ENCODE results near the gene SPSB2. TPM values are rescaled to one million over a fixed set of nuclear protein-coding genes. Genes with fewer than 3 reads are reported as not detected.

The SPSB2 gene
- total RNA-seq, 2 donors from 2014 or later = 34.6 to 36.5 TPM

- H3K4me1 Mint-ChIP-seq = peaks cover 6% of the 10 kb centered on the region
- DNase-seq = no peak
- H3K27me3 ChIP-seq (ENCODE audit: control insufficient read depth, insufficient read depth, low read length, poor library complexity, severe bottlenecking) = no peaks in the 10 kb centered on the region
- 100% methylated on average over 1 of the region's 1 CpG; no CpG with 5 or more reads in 1 of the 2 experiments for whole genome bisulfite sequencing, 2 experiments (ENCODE audit: insufficient coverage in 1 of 2, insufficient read length in 1 of 2)
- peaks cover 66% of the 10 kb centered on the region for H3K36me3 ChIP-seq (ENCODE audit: control insufficient read depth, insufficient read depth, low read length)
- no peak overlapping the region for H3K9ac ChIP-seq (ENCODE audit: extremely low read depth, low read length, poor library complexity, severe bottlenecking)
- peaks cover 10% of the 10 kb centered on the region for H3K27me3 Mint-ChIP-seq (ENCODE audit: insufficient read depth)
- no peak overlapping the region for H3K27ac Mint-ChIP-seq
- no peaks in the 10 kb centered on the region for H3K9me3 Mint-ChIP-seq
- H3K36me3 Mint-ChIP-seq (ENCODE audit: low read depth) = peaks cover 71% of the 10 kb centered on the region
- no peak for TF ChIP-seq CTCF (conservative IDR thresholded peaks at IDR 0.05)
- H3K9me3 ChIP-seq (ENCODE audit: control insufficient read depth, low read length) = no peaks in the 10 kb centered on the region
- H3K4me1 ChIP-seq (ENCODE audit: control insufficient read depth, insufficient read depth, low read length) = no peaks in the 10 kb centered on the region
- H3K27ac ChIP-seq (ENCODE audit: low read depth, low read length) = no peak overlapping the region
- no peak overlapping the region for H3K4me3 Mint-ChIP-seq
- H3K4me3 ChIP-seq (ENCODE audit: low read length) = no peak overlapping the region
Observed at GRCh38 chr12:6834254-6834653, 38.8 kb downstream of the SPSB2 start.

- H3K36me3 Mint-ChIP-seq (ENCODE audit: low read depth) = peaks cover 62% of the 10 kb centered on the region
- H3K9me3 Mint-ChIP-seq = no peaks in the 10 kb centered on the region
- H3K36me3 ChIP-seq (ENCODE audit: control insufficient read depth, insufficient read depth, low read length) = peaks cover 57% of the 10 kb centered on the region
Observed at GRCh38 chr12:6833189-6833890, 39.8 kb downstream of the SPSB2 start.

GRCh38 chr12:6832125-6832524 is 41.0 kb downstream of the SPSB2 start:
- H3K4me3 ChIP-seq (ENCODE audit: low read length) = no peak overlapping the region
- peaks cover 45% of the 10 kb centered on the region for H3K36me3 ChIP-seq (ENCODE audit: control insufficient read depth, insufficient read depth, low read length)
- H3K4me1 ChIP-seq (ENCODE audit: control insufficient read depth, insufficient read depth, low read length) = peaks cover 2% of the 10 kb centered on the region
- Mint-ChIP-seq H3K27ac (no peak overlapping the region), H3K4me3 (no peak overlapping the region), H3K4me1 (peaks cover 13% of the 10 kb centered on the region), H3K27me3 (ENCODE audit: insufficient read depth) (peaks cover 7% of the 10 kb centered on the region), H3K9me3 (no peaks in the 10 kb centered on the region), H3K36me3 (ENCODE audit: low read depth) (peaks cover 52% of the 10 kb centered on the region)
- H3K27ac ChIP-seq (ENCODE audit: low read depth, low read length) = no peak overlapping the region
- H3K9me3 ChIP-seq (ENCODE audit: control insufficient read depth, low read length) = no peaks in the 10 kb centered on the region
- 91 to 97% methylated on average over 4 of the region's 4 CpGs for WGBS, 2 experiments (ENCODE audit: insufficient coverage in 1 of 2, insufficient read length in 1 of 2)
- DNase-seq = no peak
- H3K9ac ChIP-seq (ENCODE audit: extremely low read depth, low read length, poor library complexity, severe bottlenecking) = no peak overlapping the region
- no peaks in the 10 kb centered on the region for H3K27me3 ChIP-seq (ENCODE audit: control insufficient read depth, insufficient read depth, low read length, poor library complexity, severe bottlenecking)
- no peak for TF ChIP-seq CTCF (conservative IDR thresholded peaks at IDR 0.05)

More at GRCh38 chr12:6833189-6833890, 39.8 kb downstream of the SPSB2 start:
- no peak for TF ChIP-seq CTCF (conservative IDR thresholded peaks at IDR 0.05)
- no peak overlapping the region for H3K27ac Mint-ChIP-seq
- Histone ChIP-seq H3K27ac (ENCODE audit: low read depth, low read length) (no peak overlapping the region), H3K9me3 (ENCODE audit: control insufficient read depth, low read length) (no peaks in the 10 kb centered on the region), H3K27me3 (ENCODE audit: control insufficient read depth, insufficient read depth, low read length, poor library complexity, severe bottlenecking) (no peaks in the 10 kb centered on the region), H3K4me3 (ENCODE audit: low read length) (no peak overlapping the region), H3K4me1 (ENCODE audit: control insufficient read depth, insufficient read depth, low read length) (no peaks in the 10 kb centered on the region), H3K9ac (ENCODE audit: extremely low read depth, low read length, poor library complexity, severe bottlenecking) (no peak overlapping the region)
- 92 to 96% methylated on average over 4 to 6 of the region's 6 CpGs for WGBS, 2 experiments (ENCODE audit: insufficient coverage in 1 of 2, insufficient read length in 1 of 2)
- H3K27me3 Mint-ChIP-seq (ENCODE audit: insufficient read depth) = peaks cover 3% of the 10 kb centered on the region
- peaks cover 6% of the 10 kb centered on the region for H3K4me1 Mint-ChIP-seq
- no peak for DNase-seq
- H3K4me3 Mint-ChIP-seq = no peak overlapping the region

Data from endodermal cell (in vitro differentiated cells).